Skeletal muscle cell (primary cell): ENCODE data around the gene JAGN1.
A peak's percentile ranks its signal among the peaks of the same experiment; 100 is the strongest.
"Not testable (repeated sequence)": the region's sequence is repeated elsewhere in the genome, so short reads cannot be mapped to it uniquely, and the experiment has no call there.

ENCODE experiments used
- DNase-seq: peaks from one replicate; pipeline ENCODE4 v3.0.0-alpha.2; 2010; ENCODE audit warnings: low read depth
- H3K4me3 ChIP-seq: 2 replicates; pipeline ENCODE4 v1.5.1; 2011; ENCODE audit warnings: low read depth, mild to moderate bottlenecking, control low read depth, low read length, moderate library complexity

JAGN1 gene

DNA sequence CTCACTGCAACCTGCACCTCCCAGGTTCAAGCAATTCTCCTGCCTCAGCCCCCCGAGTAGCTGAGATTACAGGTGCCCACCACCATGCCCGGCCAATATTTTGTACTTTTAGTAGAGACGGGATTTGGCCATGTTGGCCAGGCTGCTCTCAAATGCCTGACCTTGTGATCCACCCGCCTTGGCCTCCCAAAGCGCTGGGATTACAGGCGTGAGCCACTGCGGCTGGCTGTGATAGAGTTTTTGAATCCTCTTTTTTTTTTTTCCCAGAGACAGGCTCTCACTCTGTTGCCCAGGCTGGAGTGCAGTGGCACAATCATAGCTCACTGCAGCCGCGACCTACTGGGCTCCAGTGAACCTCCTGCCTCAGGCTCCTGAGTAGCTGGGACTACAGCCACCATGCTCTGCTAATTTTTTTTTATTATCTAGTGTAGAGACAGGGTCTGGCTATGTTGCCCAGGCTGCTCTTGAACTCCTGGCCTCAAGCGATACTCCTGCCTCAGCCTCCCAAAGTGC is 25.2 kb upstream of the JAGN1 start:
- H3K4me3 ChIP-seq, DNase-seq: not testable (repeated sequence)

DNA sequence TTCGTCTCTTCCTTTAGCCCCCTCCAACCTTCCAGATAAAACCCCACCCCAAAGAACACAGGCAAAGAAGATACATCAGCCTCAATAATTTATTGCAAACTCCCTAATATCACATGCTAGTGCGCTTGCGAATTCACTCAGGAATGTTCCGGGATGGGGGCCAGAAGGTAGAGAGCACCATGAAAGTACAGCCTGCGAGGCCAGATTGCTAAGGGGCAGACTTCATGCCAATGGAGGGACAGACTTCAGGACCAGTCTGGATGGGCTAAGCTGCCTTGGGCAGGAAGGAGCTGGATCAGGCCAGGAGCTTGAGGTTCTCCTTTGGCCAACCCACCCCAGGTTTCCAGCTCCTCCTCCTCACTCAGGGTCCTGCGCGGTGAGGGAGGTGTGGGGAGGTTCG is 23.8 kb upstream of the JAGN1 start:
- no peak overlapping the region for H3K4me3 ChIP-seq
- DNase-seq = no peak

DNA sequence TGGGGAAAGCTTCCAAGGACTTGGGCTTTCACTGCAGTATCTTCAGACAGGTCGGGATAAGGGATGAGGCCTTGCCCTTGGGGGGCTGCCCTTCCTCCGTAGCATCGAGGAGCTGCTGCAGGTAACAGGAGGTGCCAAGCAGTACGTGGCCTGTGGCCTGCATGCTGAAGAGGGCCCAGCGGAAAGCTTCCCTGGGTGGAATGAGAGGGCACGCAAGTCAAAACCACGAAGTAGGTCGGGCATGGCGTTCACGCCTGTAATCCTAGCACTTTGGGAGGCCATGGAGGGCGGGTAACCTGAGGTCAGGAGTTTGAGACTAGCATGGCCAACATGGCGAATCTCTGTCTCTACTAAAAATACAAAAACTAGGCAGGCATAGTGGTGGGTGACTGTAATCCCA is 23.3 kb upstream of the JAGN1 start:
- no peak overlapping the region for H3K4me3 ChIP-seq
- DNase-seq = no peak

DNA sequence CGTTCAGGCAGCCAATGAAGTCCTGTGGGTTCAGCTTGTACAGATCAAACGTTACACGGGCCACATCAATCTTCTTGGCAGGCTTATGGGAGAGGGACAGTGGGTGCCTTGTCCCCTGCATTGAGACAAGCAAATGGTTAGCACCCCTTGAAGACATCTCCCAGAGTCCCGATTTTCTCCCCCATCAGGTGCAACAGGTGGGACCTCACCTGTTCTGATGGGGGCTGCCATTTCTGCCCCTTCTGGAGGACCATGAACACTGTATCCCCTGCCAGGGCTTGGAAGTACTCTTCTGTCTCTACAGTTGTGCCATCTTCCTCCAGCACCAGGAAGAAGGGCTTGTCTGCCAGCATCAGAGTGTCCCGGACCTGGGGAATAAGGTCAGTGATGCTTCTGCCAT is 20.5 kb upstream of the JAGN1 start:
- no peak overlapping the region for H3K4me3 ChIP-seq
- DNase-seq = no peak

DNA sequence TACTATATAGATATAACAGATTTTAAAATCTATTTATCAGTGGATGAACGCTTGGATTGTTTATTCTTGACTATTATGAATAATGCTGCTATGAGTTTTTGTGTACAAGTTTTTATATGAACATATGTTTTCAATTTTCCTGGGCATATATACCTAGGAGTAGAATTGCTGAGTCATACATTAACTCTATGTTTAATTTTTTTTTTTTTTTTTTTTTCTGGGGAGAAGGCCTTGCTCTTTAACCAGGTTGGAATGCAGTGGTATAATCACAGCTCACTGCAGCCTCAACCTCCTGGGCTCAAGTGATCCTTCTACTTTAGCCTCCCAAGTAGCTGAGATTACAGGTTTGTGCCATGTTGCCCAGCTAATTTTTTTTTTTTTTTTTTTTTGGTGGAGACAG is 19.4 kb upstream of the JAGN1 start:
- no peak overlapping the region for H3K4me3 ChIP-seq
- DNase-seq = no peak

DNA sequence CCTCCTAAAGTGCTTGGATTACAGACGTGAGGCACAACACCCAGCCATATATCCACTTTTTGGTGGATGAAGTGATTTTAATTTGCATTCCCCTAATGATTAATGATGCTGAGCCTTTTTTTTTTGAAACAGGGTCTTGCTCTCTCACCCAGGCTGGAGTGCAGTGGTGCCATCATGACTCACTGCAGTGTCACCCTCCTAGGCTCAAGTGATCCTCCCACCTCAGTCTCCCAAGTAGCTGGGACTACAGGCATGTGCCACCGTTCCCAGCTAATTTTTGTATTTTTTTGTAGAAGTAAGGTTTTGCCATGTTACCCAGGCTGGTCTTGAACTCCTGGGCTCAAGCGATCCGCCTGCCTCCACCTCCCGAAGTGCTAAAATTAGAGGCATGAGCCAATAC is 18.3 kb upstream of the JAGN1 start:
- not testable (repeated sequence) for DNase-seq, H3K4me3 ChIP-seq

DNA sequence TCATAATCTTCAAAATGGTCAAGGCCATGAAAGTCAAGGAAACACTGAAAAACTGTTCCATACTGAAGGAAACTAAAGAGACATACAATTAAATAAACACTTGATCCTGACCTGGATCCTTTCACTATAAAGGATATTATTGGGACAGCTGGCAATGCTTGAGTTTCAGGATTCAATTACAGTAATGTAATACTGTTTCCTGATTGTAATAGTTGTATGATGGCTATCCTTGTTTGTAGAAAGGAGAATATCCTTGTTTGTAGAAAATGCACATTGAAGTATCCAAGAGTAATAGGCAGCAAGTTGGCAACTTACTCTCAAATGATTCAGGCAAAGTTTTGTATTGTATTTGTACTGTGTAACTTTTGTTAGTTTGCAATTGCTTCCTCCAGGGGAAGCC is 15.0 kb upstream of the JAGN1 start:
- no peak for DNase-seq
- H3K4me3 ChIP-seq = no peak overlapping the region

DNA sequence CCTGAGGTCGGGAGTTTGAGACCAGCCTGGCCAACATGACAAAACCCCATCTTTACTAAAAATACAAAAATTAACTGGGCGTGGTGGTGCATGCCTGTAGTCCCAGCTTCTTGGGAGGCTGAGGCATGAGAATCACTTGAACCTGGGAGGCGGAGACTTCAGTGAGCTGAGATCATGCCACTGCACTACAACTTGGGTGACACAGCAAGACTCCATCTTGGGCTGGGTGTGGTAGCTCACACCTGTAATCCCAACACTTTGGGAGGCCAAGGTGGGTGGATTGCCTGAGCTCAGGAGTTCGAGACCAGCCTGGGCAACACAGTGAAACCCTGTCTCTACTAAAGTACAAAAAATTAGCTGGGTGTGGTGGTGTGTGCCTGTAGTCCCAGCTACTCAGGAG is 14.2 kb upstream of the JAGN1 start:
- not testable (repeated sequence) for H3K4me3 ChIP-seq, DNase-seq

DNA sequence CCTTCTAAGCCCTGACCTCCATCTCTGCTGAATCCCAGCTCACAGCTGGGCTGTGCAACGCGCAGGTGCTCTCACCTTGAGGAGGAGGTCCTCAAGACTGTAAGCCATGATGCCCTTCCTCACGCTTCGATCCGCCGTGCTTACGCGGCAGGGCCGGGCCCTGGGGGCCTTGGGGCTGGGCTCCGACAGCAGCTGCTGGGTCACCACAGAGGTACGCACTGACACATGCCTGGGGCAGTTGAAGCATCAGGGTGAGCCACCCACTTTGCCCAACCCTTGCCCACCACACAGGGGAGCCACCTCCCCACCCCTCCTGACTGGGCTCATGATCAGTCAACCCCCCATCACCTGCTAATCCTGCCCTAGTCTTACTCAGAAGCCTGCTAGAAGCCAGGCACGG is 13.4 kb upstream of the JAGN1 start:
- DNase-seq = no peak
- H3K4me3 ChIP-seq = no peak overlapping the region

DNA sequence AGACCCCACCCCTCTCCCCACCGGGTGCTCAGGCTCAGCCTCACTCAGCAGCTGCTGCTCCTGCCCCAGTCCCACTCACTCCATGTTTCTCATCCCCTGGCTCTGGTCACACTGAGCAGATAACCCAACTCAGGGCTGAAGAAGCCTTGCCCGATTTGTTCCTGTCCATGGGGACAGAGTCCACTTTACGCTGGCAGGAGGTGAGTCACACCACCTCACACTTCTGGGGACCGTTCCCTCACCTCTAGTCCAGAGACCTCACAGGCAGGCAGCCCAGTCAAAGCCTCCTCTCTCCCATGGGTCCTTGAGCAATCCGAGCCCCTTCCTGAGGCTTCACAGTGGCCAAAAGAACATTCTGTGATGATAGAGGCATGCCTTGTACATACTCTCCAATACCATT is 11.7 kb upstream of the JAGN1 start:
- no peak overlapping the region for H3K4me3 ChIP-seq

DNA sequence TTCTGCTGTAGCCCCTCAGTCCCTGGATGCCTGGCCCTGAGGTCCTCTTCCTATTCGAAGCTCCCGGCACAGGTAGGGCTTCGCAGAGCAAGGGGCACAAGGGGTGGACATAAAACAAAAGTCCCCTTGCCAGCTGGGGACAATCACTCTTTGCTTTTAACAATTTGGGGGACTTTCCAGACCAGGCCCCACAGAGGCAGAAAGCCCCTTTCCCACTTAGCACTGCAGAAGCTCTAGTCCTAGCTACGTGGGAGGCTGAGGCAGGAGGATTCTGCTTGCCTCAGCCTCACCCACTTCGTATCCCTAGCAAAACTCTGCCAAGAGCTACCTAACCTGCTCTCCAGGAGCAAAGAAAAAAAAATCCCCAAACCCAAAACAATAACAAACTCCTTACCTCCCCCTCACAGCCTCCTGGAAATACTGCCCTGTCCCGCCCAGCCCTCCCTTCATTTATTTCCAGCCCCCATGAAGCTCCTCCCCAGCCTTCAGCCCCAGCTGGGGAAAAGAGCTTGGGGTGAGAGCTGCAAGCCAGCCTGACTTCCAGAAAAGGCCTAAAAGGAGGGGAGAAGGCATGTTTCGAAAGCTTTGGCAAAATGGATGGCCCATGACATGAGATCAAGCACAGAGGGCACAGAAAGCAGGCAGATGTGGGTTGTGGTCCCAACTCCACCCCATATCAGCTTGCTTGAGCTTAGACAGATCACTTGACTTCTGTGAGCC is 10.4 kb upstream of the JAGN1 start, which contains the start of gene CIDEC:
Gene CIDEC, minus strand, starts transcription at position 424 of the 720 bp plus-strand sequence. CDS start 1,767 bp downstream, outside the sequence.
- no peak for DNase-seq

More for the DNA sequence above, 11.7 kb upstream of the JAGN1 start:
- peak; percentile 88 for DNase-seq

DNA sequence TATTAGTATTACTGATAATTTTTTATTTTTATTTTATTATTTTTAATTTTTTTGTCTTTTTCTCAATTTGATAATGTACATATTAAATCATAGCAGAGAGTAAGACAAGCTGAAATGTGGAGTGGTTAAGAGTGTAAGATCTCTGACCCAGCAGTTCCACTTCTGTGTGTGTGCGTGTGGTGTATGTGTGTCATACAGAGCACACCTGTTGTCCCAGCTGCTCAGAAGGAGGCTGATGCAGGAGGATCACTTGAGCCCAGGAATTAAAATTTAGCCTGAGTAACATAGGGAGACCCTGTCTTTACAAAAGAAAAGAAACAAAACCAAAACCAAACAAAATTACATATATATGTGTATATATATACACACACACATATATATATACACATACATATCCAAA is 9.0 kb upstream of the JAGN1 start:
- H3K4me3 ChIP-seq = no peak overlapping the region
- no peak for DNase-seq

More for the DNA sequence above, 10.4 kb upstream of the JAGN1 start, which contains the start of gene CIDEC:
- no peak within 1 kb of the TSS for H3K4me3 ChIP-seq

DNA sequence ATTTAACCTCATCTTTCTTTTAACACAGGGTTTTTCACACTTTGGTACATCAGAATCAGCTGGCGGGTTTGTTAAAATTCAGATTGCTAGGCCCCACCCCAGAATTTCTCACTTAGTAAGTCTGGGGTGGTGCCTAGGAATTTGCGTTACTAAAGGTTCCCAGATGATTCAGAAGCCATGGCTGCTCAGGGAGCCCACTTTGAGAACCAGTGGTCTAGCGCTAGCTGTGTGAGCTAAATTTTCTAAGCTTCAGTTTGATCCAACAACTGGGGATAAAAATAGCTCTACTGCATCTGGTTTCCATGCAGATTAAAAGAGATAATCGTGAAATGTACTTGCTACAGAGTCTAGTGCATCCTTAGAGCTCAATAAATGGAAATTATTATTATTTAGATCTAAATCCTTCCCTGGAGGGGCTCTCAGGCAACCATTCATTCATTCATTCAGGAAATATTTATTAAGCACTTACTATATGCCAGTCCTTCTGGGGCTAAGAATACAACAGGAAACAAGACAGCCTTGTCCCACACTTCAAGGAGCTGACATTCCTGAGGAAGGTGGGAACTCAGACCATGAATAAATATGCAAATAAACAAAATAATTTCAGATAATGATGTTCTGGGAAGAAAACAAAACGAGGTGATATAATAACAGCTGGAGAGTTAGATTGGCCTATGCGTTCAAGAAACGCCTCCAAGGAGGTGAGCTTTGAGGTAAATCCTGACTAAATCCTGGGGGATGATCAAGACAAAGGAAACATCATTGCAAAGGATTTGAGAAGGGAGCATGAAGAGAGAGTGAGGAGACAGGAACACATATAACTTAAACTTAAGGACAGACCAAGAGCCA is 6.5 kb upstream of the JAGN1 start:
- H3K4me3 ChIP-seq = no peak overlapping the region
- DNase-seq = peak; percentile 55

DNA sequence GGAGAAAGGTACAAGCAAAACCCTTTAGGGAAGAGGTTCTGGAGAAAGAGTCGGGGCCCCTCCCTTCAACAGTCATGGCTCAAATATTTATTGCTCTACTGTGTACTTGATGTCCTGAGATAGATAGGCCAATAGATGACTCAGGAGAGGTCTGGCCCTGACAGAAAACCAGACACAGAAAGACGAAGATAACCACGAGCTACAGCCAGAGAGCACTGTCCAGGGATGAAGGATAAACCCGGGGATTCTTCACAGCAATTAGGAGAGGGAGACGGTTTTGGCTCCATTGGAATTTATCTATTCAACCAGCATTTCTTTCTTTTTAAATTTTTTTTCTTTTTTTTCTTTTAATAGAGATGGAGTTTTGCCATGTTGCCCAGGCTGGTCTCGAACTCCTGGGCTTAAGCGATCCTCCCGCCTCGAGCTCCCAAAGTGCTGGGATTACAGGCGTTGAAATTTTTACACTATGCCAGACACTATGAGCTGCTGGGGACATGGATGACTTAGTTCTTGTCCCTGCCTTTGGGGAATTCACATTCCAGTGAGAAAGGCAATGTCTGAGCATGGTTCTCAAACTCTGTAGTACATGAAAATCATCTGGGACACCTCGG is 5.8 kb upstream of the JAGN1 start:
- no peak overlapping the region for H3K4me3 ChIP-seq

DNA sequence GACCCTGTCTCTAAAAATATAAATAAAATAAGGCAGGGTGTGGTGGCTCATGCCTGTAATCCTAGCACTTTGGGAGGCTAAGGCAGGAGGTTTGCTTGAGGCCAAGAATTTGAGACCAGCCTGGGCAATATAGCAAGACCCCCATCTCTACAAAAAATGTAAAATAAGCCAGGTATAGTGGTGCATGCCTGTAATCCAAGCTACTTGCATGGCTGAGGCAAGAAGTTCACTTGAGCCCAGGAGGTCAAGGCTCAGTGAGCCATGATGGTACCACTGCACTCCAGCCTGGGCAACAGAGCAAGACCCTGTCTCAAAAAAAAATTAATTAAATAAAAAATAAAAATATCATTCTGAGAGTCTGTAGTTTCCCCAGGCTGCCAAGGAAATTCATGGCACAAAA is 4.1 kb upstream of the JAGN1 start:
- DNase-seq = no peak
- no peak overlapping the region for H3K4me3 ChIP-seq

More for the DNA sequence above, 5.8 kb upstream of the JAGN1 start:
- DNase-seq = peak; percentile 76

DNA sequence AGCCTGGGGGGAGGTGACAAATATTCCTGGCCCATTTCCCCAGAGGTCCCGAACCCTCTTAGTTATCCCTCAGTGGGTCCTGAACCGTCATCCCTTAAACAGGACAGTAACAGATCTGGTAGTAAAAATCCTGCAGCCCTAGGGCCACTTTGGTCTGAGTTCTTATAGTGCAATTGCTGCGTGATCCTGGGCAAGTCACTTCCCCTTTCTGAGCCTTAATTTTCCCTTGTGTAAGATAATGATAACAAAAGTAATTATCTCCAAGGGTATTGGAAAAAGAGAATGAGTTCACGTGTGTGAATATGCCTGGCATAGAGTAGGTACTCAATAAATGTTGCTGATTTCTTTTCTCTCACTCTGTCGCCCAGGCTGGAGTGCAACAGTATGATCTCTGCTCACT is 2.9 kb upstream of the JAGN1 start:
- DNase-seq = no peak
- no peak overlapping the region for H3K4me3 ChIP-seq

DNA sequence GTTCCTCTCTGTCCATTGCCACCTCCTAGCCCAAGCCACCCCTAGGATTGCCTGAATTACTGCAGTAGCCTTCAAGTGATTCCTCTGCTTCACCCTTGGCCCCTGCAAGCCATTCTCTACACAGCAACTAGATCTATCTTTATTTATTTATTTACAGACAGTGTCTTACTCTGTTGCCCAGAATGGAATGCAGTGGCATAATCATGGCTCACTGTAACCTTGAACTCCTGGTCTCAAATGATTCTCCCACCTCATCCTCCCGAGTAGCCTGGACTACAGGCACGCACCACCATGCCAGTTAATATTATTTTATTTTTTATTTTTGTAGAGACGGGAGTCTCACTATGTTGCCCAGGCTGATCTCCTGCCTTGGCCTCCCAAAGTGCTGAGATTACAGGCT is 1.9 kb upstream of the JAGN1 start:
- DNase-seq = no peak
- no peak overlapping the region for H3K4me3 ChIP-seq

DNA sequence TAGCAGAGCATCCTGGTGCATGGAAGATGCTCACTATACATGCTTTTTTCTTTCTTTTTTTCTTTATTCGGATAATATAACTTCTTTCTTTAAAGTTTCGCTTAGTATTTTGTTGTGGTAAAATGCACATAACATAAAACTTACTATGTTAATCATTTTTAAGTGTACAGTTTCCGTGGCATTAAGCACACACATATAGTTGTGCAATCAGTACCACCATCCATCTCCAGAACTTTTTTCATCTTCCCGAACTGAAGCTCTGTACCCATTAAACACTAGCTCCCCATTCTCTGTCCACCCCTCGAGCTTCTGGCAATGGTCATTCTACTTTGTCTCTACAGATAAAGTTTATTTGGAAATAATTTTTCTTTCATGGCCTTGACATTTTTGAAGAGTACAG is 1.0 kb upstream of the JAGN1 start:
- H3K4me3 ChIP-seq = no peak overlapping the region
- no peak for DNase-seq

DNA sequence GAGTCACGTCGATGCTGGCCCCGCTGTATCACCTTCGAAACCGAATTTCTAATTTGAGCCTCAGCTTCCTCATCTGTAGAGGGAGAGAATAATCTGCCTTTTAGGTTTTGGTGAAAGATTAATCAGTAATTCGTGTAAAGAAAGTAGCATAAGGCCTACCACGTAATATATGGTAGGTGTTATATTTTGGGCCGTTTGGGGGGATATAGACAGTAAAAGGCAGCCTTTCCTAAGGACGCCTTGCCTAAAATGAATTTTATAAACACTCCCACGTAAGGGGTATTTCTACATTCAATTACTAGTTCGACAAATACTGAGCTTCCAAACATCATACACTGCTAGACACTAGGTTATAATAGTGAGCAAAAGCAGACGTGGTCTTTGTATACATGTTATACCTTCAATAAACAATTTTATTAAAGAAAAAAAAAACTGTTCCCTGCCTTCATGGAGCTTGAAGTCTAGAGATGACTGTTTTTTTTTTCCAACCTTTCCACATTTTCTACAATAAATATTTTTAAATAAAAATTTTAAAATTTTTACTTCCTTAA is 737 bp downstream of the JAGN1 start:
- H3K4me3 ChIP-seq = peak overlapping the region; percentile 92
- no peak for DNase-seq

DNA sequence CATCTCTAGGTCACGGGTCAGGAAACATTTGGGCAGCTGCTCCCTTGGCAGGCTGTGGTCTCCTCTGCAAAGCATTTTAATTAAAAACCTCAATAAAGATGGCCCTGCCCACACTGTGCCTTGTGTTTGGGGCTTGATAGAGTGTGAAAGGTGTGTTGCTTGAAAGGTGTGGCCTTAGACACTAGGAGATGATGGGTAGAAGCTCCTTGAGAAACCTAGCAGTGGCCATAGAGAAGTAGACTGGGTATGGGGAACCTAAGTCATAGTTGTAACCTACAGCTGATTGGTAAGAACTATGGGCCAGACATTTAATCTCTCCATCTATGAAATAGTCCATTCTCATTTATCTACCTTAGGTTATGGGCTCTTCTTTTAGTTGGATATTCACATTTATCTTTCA is 3.3 kb downstream of the JAGN1 start:
- no peak for DNase-seq
- H3K4me3 ChIP-seq = no peak overlapping the region
